Uterus (tissue), 2 donors: ENCODE measurements around the gene ABI3BP.

Experiments
- CTCF ChIP-seq, 4 experiments: fragments of 200-600 bp in 2 of 4; fragments of 450-650 bp in 2 of 4; sonication (generic) in 2 of 4; IDR thresholded peaks; one replicate each; pipeline ENCODE4 v1.5.1; 2016 to 2019; ENCODE audit warnings: antibody characterized with exemption in 4 of 4, mild to moderate bottlenecking in 2 of 4, moderate library complexity in 1 of 4
- POLR2A ChIP-seq, 2 donors: fragments of 450-650 bp; IDR thresholded peaks; one replicate each; pipeline ENCODE4 v1.6.1; 2016; ENCODE audit warnings: antibody characterized with exemption in 2 of 2, mild to moderate bottlenecking in 1 of 2, moderate library complexity in 1 of 2

- TF ChIP-seq POLR2A (IDR thresholded peaks at IDR 0.05) (no peak), CTCF (IDR thresholded peaks at IDR 0.05) (no peak)
Measured at GRCh38 chr3:100798012-100798411, 195.2 kb downstream of the ABI3BP start.
